Activated CD4-positive, alpha-beta T cell treated with anti-CD3 and anti-CD28 coated beads, Interleukin-2, Interleukin-4, amounts not matched to agents 100 ng/mL and 50 ng/mL, durations not matched to agents 16 hours and 8 hours (primary cell): Measurements from ENCODE around the gene TBX18.

Source experiments
- DNase-seq: peaks from one replicate; pipeline ENCODE4 v3.0.0-alpha.2; 2020; ENCODE audit warnings: low spot score

Gene TBX18

DNA sequence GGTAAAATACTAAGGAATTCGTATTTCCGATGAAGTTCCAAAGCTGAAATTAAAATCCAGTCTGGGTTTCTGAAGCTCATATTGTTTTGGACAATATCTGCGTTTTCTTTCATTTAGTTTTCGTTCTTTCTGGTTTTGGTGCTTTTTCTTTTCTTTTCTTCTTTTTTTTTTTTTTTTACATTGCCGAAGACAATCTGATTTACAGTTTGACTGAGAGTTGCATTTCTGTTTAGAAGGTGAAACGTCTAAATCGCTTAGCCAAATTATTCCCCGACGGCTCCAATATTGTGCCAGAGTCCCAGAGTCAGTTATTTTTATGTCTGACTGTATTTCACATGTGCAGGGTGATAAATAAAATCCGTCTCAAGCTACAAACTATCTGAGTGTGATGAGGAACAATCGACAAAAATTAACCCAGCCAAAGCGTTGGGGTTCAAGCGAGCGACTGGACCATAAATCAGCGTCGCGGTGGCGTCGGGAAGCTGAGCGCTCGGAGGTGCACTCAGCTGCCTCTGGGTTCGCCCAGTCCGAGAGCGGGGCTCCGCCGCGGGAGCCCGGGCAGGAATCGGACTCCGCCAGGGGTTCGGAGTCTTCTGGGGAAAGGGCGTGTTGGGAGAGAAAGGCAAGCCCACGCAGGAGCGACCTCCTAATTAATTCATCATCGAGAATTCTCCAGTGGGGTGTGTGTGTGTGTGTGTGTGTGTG is 8.2 kb upstream of the TBX18 start:
- DNase-seq, result no peak

DNA sequence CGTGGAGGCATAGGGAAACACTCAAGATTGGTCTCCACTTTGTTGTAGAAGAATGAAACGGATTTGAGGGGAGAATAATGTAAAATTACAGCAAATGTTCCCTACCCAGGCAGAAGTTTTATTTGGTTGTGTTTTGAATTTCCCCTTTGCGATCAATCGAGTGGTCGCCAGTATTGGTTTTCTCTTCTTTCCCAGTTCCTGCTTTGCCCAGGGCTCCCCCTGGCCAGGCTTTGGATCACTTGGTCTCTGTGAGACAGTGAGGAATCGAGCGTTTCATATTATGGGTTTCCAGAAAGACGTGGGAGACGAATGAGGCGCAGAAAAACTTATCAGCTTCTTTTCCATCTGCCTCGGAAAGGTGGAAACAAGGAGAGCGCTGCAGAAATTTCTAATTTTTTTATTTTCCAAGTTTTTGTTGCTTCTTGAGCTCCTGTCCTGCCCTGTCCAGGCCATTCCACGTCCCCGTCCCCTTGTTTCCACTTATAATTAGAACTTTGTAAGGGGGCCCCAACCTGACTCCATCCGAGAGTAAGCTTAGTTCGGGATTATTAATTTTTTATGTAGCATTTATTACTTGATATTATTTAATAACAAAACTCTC is 7.5 kb upstream of the TBX18 start:
- DNase-seq, result no peak

DNA sequence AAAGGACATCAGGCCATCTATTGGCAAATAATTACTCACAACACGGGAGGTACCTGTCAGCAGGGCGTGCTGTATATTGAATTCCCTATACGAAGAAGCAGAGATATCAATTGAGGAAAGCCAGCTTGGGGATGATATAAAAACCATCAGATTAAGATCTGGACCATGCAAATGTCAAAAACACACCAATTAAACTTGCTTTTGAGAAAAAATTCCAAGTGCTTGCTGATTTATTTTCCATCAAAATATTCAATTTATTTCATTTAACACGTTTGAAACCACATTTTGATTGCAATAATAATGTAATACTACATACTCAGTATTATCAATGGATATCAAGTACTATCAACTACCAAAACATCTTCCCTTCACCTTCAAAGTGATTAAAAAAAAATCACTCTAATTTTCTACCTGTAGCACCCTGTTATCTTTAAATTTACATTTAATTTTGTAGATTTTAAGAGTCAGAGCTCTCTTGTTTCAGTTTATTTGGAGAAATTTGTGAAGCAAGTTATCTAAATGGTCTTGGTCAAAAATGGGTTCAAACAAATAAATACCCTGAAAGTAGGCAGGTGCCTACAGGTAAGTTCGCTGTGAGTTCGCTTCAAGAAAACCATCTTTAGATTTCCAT is 6.8 kb upstream of the TBX18 start:
- DNase-seq, result no peak

DNA sequence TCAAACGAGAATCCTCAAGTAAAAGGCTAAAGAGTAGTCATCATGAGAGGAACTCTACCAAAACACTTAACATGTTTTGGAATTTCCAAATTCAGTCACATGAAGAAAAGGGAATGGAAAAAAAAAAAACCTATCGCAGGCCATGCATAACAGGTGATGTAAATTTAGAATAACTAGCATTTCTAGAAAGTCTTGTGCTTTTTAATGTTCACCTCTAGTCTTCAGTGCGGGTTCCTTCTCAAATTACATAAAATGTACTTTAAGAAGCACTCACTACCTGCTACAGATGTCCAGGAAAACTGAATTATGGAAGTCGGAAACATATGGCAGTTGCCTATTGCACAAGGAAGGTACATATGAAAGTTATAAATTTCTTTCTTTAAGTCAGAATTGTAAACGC is 6.1 kb upstream of the TBX18 start:
- DNase-seq, result no peak

DNA sequence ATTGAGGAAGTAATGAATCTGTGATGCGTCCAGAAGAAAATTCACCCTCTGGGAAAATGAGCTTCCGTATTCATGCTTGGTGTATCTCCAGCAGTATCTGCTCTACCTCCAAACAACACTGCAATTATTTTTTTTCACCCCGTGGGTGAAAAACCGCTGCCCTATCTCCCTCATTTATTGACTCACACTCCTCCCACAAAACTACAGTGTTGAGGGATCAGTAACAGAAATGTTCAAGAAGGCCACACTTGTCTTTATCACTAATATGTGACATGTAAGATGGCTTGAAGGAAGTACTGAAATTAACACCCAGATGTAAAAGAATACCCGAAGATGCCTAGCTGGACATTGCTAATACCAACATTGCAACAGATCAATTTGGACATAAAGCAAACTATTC is 4.9 kb upstream of the TBX18 start:
- DNase-seq, result no peak

DNA sequence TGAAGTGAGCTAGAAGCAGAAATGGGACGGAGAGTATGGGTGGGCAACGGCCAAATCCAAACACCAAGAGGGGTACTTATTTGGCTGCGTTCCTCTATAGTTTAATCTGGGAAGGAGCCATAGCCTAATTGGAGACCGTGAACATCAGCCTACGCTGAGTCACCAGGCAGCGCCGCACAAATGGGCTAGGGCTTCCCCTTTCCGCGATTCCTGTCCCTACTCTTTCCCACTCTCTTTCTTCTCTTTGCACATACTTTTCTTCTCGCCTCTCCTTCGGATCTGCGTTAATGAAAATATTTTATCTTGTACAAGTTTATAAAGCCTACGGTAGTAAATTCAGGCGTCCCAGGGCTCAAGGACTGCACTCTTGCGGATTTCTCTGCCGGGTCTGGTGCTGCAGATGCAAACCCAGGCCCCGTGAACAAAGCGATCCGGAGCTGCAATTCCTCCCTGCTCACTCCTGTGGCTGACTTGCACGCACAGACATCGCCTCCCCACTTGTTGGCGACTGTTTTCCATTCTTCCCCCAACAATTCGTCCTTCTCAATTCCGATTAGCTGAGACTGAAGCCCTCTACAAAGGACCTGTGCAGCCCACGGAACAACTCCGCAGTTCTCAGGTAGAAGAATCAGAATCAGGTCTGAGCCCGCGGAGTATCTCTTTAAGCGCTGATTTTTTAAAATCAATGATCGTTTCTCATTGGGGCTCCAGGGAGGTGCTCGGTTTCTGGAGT is 4.2 kb upstream of the TBX18 start:
- DNase-seq, result no peak

DNA sequence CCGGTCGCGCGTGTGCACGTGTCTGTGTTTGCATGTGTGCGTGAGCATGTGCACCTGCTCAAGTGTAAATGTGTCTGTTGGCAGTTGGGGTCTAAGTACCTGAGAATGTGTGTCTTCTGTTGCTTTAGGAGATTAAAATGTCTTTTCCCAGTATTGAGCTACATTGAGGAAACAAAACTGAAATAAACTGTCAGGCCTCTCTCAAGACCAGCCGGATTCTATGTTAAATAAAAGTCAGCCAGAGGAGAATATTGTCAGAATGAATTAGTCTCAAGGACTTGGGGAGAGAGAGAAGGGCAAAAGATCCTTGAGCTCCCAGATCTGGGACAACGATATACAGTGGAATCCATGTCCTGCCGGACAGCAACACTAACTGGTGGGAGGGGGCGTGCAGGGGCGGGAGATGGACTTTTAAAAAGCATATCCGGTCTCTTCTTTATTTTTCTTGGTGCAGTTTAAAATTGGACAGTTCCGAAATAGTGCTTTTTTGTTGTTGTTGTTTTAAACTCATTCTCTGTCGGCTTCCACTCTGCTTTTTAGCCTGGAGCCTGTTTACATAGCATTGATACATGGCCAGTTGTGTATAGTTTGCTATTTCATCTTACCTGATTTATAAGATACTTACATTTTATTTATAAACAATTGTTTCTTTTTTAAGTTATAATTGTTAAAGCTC is 3.3 kb upstream of the TBX18 start:
- no peak for DNase-seq

DNA sequence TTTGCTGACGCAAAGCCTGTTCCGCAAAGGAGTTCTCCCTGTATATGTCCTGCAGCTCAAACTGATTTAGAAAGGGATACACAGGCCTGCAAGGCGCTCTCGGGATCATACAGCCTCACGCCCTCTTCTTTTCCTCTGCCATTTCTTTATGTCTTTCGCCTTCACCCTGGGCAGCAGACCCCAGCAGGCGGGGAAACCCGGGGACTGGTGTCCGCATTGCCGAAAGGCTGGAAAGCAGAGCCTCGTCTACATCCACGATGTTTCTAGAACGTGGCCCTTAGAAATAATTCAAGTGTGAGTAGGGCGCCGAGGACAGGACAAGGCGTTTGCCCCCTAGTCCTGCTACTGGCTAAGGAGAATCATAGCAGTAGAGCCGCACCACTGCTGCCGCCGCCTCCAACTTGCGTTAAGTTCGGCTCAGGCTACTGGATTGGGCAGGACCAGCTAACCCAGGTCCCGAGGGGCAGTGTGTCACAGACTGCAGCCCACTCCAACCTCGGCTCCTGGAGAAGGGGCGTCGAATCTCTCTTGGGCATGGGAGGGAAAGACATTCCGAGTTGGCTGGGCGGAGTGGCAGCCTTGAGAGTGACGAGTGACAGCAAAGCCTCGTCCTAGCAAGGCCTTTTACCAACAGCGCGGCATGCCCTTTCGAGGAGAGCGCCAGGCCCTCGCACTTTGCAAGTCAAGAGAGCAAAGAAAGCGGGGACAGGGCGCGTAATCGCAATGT is 2.6 kb upstream of the TBX18 start:
- no peak for DNase-seq

DNA sequence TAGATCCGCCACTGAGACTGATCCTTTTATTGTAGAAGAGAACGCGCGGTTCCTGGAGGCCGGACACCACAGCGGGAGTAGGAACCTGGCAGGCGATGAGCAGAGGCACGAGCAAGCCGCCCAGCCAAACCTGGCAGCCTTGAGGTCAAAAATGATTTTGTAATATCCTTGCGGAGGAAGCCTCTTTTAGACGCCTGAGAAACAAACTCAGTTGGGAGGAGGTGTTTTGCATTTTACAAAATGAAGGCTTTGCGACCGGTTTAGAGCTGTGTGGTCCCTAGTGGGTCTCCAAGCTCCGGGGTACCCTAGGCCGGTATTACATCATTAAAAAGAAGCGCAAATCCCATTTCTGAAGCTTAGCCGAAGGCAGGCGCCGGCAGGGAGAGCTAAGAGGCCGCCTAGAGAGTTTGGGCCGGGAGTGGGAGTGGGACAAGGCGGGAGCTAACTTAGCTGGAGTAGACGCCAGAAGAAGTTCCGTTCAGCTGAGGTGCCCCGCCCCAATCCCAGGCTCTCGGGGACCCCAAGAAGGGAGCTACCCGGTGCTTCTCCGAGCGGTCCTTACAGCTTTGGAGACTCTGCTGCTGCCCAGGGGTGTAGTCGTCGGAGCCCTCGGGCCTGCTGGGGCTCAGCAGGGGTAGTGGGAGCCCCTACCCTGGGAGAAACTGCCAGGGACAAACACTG is 1.9 kb upstream of the TBX18 start:
- DNase-seq, result no peak

DNA sequence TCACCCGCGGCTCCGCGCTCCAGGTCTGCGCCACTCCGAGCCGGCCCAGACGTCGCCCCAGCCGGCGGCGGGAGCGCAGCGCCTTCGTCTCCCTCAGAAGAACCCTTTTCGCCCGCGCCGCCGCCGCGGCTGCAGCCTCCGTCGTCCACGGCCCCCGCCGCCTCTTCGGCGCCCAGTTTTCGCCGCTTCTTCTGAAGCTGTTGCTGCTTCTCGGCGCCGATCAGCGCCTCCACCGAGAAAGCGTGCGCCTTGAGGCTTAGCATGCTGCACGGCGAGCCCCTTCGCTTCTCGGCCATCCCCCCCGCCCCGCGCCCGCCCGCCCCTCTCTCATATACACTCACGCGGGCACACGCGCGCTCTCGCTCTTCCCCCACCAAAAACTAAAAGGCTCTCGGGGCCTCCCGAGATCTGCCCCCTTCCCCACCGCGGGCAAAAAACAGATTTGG is 489 bp downstream of the TBX18 start:
- DNase-seq, result no peak

DNA sequence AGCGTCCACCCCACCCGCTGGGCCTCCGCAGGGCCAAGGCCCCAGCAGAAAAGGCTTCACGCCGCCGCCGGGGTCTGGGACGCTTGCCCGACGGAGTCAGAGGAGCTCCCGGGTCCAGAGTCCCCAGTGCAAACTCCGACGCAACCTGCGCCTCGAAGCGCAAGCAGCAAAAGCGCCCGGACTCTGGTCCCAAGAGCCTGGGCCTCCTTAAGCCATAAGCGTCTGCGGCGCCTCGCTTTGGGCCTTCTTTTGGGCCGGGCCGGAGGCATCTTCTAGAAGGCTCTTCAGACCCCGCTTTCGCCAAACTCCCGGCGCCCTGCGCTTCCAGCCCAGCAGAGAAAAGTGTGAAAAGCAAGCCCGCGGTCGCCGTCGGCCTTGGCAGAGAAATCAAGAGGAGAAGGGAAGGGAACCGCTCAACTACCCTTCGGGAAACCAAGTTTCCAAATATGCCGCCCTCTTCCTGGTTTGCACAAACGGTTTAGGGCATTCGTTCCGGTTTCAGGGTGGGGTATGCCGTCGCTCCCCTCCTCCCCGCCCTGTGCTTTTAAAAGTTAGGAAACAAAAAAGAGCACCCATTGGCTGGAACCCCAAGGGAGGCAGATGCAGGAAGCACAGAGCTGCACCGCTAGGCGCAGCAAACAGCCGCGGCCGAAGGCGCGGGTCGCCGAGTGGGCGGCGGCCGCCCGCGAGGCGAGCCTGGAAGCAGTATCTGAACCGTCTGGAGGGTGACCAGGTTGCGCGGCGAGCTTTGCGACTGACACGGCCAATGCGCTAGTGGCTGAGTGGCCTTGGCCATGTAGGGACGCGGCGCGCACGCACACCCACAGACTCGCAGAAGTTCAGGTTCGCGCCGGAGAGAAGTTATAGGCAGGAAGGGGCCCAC is 1.2 kb downstream of the TBX18 start:
- DNase-seq, result no peak

DNA sequence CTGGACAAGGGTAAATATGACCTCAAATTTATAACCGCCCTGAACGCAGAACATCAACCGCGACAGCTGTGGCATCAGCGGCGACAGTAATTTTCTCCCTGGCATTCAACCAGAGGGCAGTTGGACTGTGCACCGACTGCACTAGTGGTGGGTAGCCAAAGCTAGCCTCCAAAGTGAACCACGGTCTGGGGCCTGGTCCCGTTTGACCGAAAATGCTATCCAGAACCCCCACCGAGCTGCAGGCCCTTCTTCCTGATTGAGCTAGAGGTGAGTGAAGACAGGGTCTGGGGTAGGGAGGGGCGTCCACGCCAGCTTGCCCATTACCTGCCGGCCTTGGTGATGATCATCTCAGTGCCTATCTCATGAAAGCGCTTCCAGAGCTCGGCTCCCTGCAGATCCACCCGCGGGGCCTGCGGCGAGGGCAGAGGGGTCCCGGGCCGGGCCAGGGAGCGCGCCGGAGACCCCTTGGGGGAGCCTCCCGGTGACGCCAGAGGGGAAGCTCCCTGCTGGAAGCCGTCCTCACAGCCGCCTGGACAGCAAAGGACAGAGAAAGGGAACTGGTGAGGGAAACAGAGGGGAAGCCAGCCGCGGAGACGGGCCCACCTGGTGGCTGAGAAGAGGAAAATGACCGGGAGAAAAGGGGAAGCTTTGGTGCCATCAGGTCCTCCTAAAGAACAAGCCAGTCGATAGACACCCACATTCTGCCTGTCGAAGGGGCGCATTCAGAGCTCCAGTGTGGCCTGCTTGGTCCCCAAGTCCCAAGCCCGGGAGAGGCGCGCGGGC is 2.0 kb downstream of the TBX18 start:
- no peak for DNase-seq

DNA sequence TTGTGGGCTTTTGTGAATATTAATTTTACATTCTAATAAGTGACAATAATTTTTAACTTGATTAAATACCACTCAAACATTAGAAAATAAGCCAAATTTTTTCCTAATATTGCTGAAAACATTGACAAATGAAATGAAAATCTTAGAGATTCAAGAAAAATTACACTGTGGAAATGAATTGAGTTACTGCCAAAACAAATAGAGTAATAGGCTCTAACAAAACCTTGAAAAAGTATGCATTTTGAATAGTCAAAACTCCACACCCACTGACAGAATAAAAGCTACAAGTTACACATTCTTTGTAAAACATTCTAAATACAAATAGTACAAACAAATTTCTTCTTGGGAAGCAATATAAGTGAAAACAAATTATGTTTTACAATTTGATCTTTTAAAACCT is 5.9 kb downstream of the TBX18 start:
- no peak for DNase-seq

DNA sequence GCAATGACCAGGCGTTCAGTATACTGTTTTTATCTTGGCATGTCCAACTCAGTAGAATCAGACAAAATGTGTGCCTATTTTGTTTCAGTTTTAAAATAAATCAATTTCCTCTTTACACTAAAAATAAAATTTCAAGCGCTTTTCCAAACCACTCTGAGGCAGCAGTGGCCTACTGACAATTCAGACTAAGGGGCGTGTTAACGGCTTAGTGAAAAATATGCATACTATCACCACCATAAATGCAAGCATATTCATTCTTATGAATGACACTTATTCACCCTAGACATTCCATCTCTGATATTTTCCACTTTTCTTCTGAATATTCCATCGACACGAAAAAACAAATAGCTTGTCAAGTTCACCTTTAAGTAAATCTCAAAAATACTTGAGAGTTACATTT is 7.5 kb downstream of the TBX18 start:
- DNase-seq, result no peak

DNA sequence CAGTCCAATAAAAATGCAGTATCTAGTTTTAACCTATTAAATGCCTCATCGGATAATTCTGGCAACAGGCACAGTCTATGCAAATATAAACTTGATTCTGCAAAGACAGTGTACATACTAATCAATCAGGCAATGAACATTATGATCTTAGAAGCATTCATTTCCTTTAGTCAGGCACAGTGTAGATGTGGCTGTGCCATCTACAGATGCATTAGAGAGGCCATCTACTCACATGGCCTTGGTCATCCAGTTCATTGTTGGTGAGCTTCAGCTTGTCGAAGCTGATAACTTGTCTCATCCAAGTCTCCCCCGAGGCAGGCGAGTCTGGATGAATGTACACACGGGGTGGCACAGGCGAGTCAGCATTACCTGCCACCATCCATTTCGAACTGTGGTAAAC is 7.9 kb downstream of the TBX18 start:
- no peak for DNase-seq

DNA sequence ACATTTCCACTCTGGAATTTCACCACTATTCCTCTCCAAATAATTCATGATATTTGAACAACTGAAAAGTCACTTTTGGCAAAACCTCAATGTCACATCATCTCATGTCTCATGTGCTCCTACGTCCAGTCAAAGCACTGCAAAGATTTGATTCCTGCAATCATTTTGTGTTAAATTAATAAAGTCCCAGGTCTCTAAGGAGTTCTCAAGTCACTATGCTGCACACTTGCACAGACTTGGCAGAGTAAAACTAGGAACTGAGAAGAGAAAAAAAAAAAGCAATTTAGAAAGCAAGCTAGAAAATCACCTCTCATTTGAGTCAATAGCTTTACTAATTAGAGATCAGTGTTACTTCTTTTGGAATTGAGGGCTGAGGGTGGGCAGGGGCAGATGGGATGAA is 11.2 kb downstream of the TBX18 start:
- no peak for DNase-seq

DNA sequence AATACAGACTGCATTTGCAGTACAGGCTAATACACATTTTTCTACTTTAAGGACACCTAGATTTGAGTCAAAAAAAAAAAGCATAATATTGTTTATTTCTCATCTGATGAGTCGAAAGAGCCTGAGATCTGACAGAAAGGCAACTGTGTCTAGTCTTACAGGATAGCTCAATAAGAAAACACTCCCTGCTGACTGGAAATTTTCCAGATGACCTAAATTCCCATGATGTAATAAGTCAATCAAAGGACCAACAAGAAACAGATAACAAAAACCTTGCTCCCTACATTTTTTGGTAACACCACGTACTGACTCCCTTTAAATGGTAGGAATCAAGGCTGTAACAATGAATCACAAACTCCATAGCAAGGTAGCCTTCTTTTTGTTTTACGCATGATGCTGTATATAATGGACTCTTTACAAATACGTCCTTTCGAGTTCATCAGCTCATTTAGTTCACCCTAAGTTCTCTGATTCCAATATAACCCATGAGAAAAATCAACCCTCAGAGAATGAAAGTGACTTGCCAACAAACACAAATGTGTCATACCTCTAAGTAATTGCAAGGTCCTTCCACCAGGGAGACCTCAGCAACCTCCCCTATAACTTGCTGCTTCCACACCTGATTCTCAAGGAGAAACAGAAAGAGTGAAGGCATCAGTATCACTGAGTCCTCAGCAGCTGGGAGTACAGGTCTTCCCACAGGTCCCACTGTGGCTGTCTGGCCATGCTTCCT is 12.1 kb downstream of the TBX18 start:
- DNase-seq, result no peak

DNA sequence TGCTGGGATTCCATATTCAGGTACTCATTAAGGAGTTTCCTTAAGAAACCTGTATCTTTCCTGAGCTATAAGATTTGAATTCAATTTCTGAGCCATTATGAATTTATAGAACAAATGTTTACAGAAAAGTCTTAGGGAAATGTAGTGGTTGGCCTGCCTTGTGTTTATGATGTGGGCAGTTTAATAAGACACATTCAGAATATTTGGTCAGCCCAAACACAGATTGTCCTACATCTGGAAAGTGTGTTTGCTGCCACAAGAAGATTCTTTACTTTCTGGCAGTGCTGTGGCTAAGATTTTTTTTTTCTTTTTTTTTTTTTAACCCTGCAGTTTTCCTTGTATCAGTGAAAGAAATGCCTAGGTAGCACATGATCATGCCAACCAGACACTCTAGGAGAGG is 15.2 kb downstream of the TBX18 start:
- DNase-seq, result no peak

DNA sequence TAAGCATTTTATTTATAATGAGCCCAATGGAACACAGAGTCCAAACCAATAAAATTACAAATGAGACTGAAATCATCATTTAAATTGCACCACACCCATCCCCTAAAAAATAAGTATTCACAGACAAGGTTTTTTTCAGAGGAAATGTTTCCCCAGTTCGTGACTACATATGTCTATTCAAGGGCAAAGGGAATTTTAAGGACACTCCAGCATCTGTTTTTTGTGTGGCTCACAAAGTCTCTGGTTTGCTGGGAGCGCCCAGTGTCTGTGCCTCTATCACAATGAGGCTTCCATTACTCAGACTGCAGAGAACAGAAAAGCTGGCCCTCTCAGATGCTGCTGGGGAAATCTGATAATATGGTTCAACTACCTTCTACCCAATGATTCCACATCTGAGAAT is 16.0 kb downstream of the TBX18 start:
- DNase-seq, result no peak
